LoVo (cell line): ENCODE results near the gene ATXN2.
"Not testable (repeated sequence)": the region's sequence is repeated elsewhere in the genome, so short reads cannot be mapped to it uniquely, and the experiment has no call there.

ENCODE experiments used
- DNase-seq: peaks from one replicate; pipeline ENCODE4 v3.0.0-alpha.2; 2016; ENCODE audit warnings: low spot score

ATXN2 gene

GRCh38 chr12:111414711-111415252, 184.3 kb downstream of the ATXN2 start:
- no peak for DNase-seq

GRCh38 chr12:111413442-111414086, 185.6 kb downstream of the ATXN2 start:
- DNase-seq = peak; percentile 19

- no peak for DNase-seq
Measured at GRCh38 chr12:111412830-111413441, 186.2 kb downstream of the ATXN2 start.

GRCh38 chr12:111412007-111412829, 186.9 kb downstream of the ATXN2 start:
- no peak for DNase-seq

GRCh38 chr12:111411185-111411764, 187.8 kb downstream of the ATXN2 start:
- no peak for DNase-seq

GRCh38 chr12:111410431-111411184, 188.5 kb downstream of the ATXN2 start:
- no peak for DNase-seq

- DNase-seq = no peak
Measured at GRCh38 chr12:111409780-111410430, 189.2 kb downstream of the ATXN2 start.

- DNase-seq = no peak
Measured at GRCh38 chr12:111409403-111409779, 189.7 kb downstream of the ATXN2 start.

- no peak for DNase-seq
Measured at GRCh38 chr12:111408686-111409402, 190.3 kb downstream of the ATXN2 start.

GRCh38 chr12:111408116-111408440, 191.0 kb downstream of the ATXN2 start:
- no peak for DNase-seq

GRCh38 chr12:111407377-111408115, 191.6 kb downstream of the ATXN2 start:
- DNase-seq = no peak

- no peak for DNase-seq
Measured at GRCh38 chr12:111406474-111407376, 192.4 kb downstream of the ATXN2 start.

GRCh38 chr12:111405859-111406473, 193.1 kb downstream of the ATXN2 start, which contains the start of gene SH2B3:
TSS of gene SH2B3 (plus strand) at chr12:111405923. CDS start at chr12:111418146, 12,223 bp downstream.
- DNase-seq = no peak

- DNase-seq = peak; percentile 97
Measured at GRCh38 chr12:111405149-111405858, 193.8 kb downstream of the ATXN2 start.

GRCh38 chr12:111404362-111405148, 194.6 kb downstream of the ATXN2 start:
- DNase-seq = no peak

GRCh38 chr12:111402490-111402824, 196.7 kb downstream of the ATXN2 start:
- DNase-seq = not testable (repeated sequence)
